ENCODE results near the gene FSTL4. TPM values are rescaled to one million over a fixed set of nuclear protein-coding genes. Genes with fewer than 3 reads are reported as not detected.

Gene FSTL4
- polyA plus RNA-seq, 2 donors = 0.67 to 2.1 TPM

DNA sequence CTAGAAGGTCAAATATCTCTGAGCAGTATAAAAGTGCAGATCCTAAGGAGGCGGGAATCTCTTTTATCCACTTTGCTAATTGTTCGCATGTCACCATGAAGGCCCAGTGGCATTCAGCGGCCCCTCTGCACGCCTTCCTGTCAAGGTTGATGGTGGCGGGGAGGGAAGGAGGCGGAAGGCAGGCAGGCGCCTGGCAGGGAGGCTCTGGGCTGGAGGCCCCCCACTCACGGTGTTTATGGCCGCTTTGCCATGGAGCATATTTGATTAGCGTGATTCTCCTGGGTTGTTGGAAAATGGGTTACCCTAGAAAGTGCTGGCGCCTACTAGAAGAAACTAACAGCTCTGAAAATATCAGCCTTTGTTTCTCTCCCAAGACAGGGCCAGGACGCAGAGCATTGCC lies 209.6 kb downstream of the FSTL4 start:
- H3K9me3 ChIP-seq (ENCODE audit: control insufficient read depth in 2 of 2, insufficient read depth in 1 of 2, low read depth in 1 of 2, low read length in 1 of 2) = no peaks in the 10 kb centered on the region
- no peak overlapping the region for H3K4me3 ChIP-seq (ENCODE audit: low read depth in 1 of 2, low read length in 2 of 2)
- H3K36me3 ChIP-seq (ENCODE audit: control insufficient read depth in 2 of 2, insufficient read depth in 2 of 2, low read length in 1 of 2) = no peaks in the 10 kb centered on the region
- H3K27ac ChIP-seq (ENCODE audit: low read depth in 2 of 2, low read length in 1 of 2) = no peak overlapping the region
- 92 to 96% methylated on average over 12 of the region's 12 CpGs for WGBS, 2 donors
- no peaks in the 10 kb centered on the region for H3K27me3 ChIP-seq (ENCODE audit: control insufficient read depth in 1 of 2, insufficient read depth in 2 of 2, low read length in 2 of 2)
- peaks cover 0 to 3% of the 10 kb centered on the region in 2 donors for H3K4me1 ChIP-seq (ENCODE audit: control insufficient read depth in 2 of 2, insufficient read depth in 2 of 2, low read length in 1 of 2)

GRCh38 chr5:133401731-133402347 lies 210.5 kb downstream of the FSTL4 start:
- peaks cover 0 to 1% of the 10 kb centered on the region in 2 donors for H3K4me1 ChIP-seq (ENCODE audit: control insufficient read depth in 2 of 2, insufficient read depth in 2 of 2, low read length in 1 of 2)
- H3K9me3 ChIP-seq (ENCODE audit: control insufficient read depth in 2 of 2, insufficient read depth in 1 of 2, low read depth in 1 of 2, low read length in 1 of 2) = no peaks in the 10 kb centered on the region
- no peaks in the 10 kb centered on the region for H3K36me3 ChIP-seq (ENCODE audit: control insufficient read depth in 2 of 2, insufficient read depth in 2 of 2, low read length in 1 of 2)
- 80 to 82% methylated on average over 9 of the region's 9 CpGs for WGBS, 2 donors
- H3K4me3 ChIP-seq (ENCODE audit: low read depth in 1 of 2, low read length in 2 of 2) = no peak overlapping the region
- no peak overlapping the region for H3K27ac ChIP-seq (ENCODE audit: low read depth in 2 of 2, low read length in 1 of 2)
- no peaks in the 10 kb centered on the region for H3K27me3 ChIP-seq (ENCODE audit: control insufficient read depth in 1 of 2, insufficient read depth in 2 of 2, low read length in 2 of 2)

DNA sequence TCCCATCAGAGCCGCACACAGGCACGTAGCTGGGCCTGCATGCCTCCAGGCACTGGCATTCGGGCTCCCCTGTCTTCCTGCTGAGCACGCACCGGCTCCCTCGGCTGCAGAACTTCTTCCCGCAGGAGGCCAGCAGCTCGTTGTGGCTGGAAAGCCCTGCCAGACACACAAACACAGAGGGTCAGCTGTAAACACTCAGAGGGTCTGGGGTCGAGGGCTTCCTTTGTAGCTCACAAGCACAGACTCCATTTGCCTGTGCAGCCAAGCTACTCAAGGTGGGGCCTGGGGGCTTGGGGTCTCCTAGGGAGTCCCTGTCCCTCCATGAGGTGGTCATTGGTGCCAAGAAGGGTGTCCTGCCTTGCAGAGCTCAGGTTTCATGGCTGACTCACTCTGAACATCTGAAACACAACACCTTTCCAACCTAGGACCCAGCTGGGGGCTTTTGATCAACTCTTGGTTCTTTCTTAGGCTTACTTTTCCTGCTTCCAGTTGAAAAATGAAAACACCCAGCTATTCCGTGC lies 211.4 kb downstream of the FSTL4 start:
- WGBS, 2 donors = 51 to 53% methylated on average over 10 of the region's 10 CpGs
- no peaks in the 10 kb centered on the region for H3K36me3 ChIP-seq (ENCODE audit: control insufficient read depth in 2 of 2, insufficient read depth in 2 of 2, low read length in 1 of 2)
- H3K27me3 ChIP-seq (ENCODE audit: control insufficient read depth in 1 of 2, insufficient read depth in 2 of 2, low read length in 2 of 2) = no peaks in the 10 kb centered on the region
- H3K4me3 ChIP-seq (ENCODE audit: low read depth in 1 of 2, low read length in 2 of 2) = no peak overlapping the region
- H3K27ac ChIP-seq (ENCODE audit: low read depth in 2 of 2, low read length in 1 of 2) = no peak overlapping the region
- no peaks in the 10 kb centered on the region for H3K4me1 ChIP-seq (ENCODE audit: control insufficient read depth in 2 of 2, insufficient read depth in 2 of 2, low read length in 1 of 2)
- H3K9me3 ChIP-seq (ENCODE audit: control insufficient read depth in 2 of 2, insufficient read depth in 1 of 2, low read depth in 1 of 2, low read length in 1 of 2) = no peaks in the 10 kb centered on the region

DNA sequence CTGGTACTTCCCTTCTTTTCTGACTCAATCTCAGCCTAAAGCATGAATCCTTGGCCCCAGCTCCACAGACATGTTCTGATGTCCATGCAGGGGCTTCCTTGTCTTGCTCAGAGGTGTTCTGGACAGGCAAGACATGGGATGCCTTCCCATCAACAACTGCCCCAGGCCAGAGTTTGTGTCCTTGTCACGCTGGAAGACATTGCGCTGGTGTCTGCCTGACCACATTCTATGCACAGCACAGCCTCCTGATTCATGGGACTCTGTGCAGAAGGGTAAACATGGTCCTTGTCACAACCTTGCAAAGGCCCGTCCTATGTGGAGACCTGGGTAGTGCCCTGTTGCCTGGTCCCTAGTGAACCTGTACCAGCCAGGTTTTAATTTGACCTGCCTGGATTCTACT lies 212.2 kb downstream of the FSTL4 start:
- Histone ChIP-seq H3K36me3 (ENCODE audit: control insufficient read depth in 2 of 2, insufficient read depth in 2 of 2, low read length in 1 of 2) (no peaks in the 10 kb centered on the region), H3K4me1 (ENCODE audit: control insufficient read depth in 2 of 2, insufficient read depth in 2 of 2, low read length in 1 of 2) (no peaks in the 10 kb centered on the region), H3K27me3 (ENCODE audit: control insufficient read depth in 1 of 2, insufficient read depth in 2 of 2, low read length in 2 of 2) (no peaks in the 10 kb centered on the region), H3K9me3 (ENCODE audit: control insufficient read depth in 2 of 2, insufficient read depth in 1 of 2, low read depth in 1 of 2, low read length in 1 of 2) (no peaks in the 10 kb centered on the region), H3K27ac (ENCODE audit: low read depth in 2 of 2, low read length in 1 of 2) (no peak overlapping the region), H3K4me3 (ENCODE audit: low read depth in 1 of 2, low read length in 2 of 2) (no peak overlapping the region)
- WGBS, 2 donors = 91 to 94% methylated on average over 3 of the region's 3 CpGs

GRCh38 chr5:133399247-133399891 lies 213.0 kb downstream of the FSTL4 start:
- no peak overlapping the region for H3K4me3 ChIP-seq (ENCODE audit: low read depth in 1 of 2, low read length in 2 of 2)
- H3K4me1 ChIP-seq (ENCODE audit: control insufficient read depth in 2 of 2, insufficient read depth in 2 of 2, low read length in 1 of 2) = no peaks in the 10 kb centered on the region
- no peaks in the 10 kb centered on the region for H3K9me3 ChIP-seq (ENCODE audit: control insufficient read depth in 2 of 2, insufficient read depth in 1 of 2, low read depth in 1 of 2, low read length in 1 of 2)
- no peaks in the 10 kb centered on the region for H3K36me3 ChIP-seq (ENCODE audit: control insufficient read depth in 2 of 2, insufficient read depth in 2 of 2, low read length in 1 of 2)
- H3K27me3 ChIP-seq (ENCODE audit: control insufficient read depth in 1 of 2, insufficient read depth in 2 of 2, low read length in 2 of 2) = no peaks in the 10 kb centered on the region
- H3K27ac ChIP-seq (ENCODE audit: low read depth in 2 of 2, low read length in 1 of 2) = no peak overlapping the region
- WGBS, 2 donors = 77 to 84% methylated on average over 10 of the region's 10 CpGs

- 81 to 85% methylated on average over 6 of the region's 6 CpGs for WGBS, 2 donors
- no peaks in the 10 kb centered on the region for H3K27me3 ChIP-seq (ENCODE audit: control insufficient read depth in 1 of 2, insufficient read depth in 2 of 2, low read length in 2 of 2)
- H3K27ac ChIP-seq (ENCODE audit: low read depth in 2 of 2, low read length in 1 of 2) = no peak overlapping the region
- no peaks in the 10 kb centered on the region for H3K36me3 ChIP-seq (ENCODE audit: control insufficient read depth in 2 of 2, insufficient read depth in 2 of 2, low read length in 1 of 2)
- H3K4me3 ChIP-seq (ENCODE audit: low read depth in 1 of 2, low read length in 2 of 2) = no peak overlapping the region
- H3K9me3 ChIP-seq (ENCODE audit: control insufficient read depth in 2 of 2, insufficient read depth in 1 of 2, low read depth in 1 of 2, low read length in 1 of 2) = no peaks in the 10 kb centered on the region
- no peaks in the 10 kb centered on the region for H3K4me1 ChIP-seq (ENCODE audit: control insufficient read depth in 2 of 2, insufficient read depth in 2 of 2, low read length in 1 of 2)
Observed at GRCh38 chr5:133398646-133399101, 213.7 kb downstream of the FSTL4 start.

DNA sequence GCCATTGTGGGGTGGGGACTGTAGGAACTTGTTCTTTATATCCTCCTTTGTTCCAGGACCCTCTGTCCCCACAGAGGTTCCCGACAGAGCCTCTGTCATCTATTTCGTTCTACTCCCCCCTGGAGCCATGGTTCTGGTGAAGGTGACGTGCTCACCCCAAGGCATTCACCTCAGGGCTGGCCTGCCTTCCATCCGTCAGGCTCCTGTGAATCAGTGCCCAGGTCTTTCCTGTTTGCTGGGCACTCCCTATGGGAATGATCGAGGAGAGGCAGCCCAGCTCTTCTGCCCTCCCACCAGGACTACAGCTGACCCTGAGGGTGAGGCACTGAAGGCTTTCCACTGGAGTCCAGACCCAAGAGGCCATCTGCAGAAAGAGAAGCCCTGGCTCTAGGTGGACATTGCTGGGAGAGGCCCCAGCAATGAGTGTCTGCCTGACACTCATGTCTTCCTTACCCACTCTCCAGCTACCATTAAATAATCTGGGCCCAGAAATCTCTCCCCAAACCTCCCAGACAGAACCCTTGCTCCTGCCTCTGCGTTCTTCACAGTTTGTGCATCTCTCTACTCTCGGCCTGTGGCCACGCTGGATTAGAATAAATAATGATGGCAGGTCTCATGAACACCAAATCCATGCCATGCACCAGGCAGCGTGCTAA lies 214.2 kb downstream of the FSTL4 start:
- Histone ChIP-seq H3K27me3 (ENCODE audit: control insufficient read depth in 1 of 2, insufficient read depth in 2 of 2, low read length in 2 of 2) (no peaks in the 10 kb centered on the region), H3K27ac (ENCODE audit: low read depth in 2 of 2, low read length in 1 of 2) (no peak overlapping the region), H3K36me3 (ENCODE audit: control insufficient read depth in 2 of 2, insufficient read depth in 2 of 2, low read length in 1 of 2) (no peaks in the 10 kb centered on the region), H3K4me1 (ENCODE audit: control insufficient read depth in 2 of 2, insufficient read depth in 2 of 2, low read length in 1 of 2) (no peaks in the 10 kb centered on the region), H3K4me3 (ENCODE audit: low read depth in 1 of 2, low read length in 2 of 2) (no peak overlapping the region), H3K9me3 (ENCODE audit: control insufficient read depth in 2 of 2, insufficient read depth in 1 of 2, low read depth in 1 of 2, low read length in 1 of 2) (no peaks in the 10 kb centered on the region)
- 86 to 88% methylated on average over 9 of the region's 9 CpGs for WGBS, 2 donors

DNA sequence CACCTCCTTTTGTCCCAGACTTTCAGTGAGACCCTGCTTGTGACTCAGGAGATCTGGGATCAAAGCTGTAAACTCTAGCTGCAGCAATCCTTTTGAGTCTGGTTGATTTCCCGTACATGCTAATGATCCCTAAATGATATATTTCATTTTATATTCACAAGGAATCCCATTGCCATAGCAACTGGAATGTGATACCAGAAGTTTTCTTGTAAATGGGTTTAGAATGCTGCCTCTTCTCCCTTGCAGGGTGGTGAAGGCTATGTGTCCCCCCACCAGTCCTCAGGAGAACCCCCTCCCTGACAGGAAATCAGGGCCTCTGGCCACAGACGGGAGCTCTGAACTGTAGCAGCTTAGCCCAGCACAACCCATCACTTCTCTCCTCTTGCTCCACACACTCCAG lies 215.0 kb downstream of the FSTL4 start:
- Histone ChIP-seq H3K27me3 (ENCODE audit: control insufficient read depth in 1 of 2, insufficient read depth in 2 of 2, low read length in 2 of 2) (no peaks in the 10 kb centered on the region), H3K4me1 (ENCODE audit: control insufficient read depth in 2 of 2, insufficient read depth in 2 of 2, low read length in 1 of 2) (no peaks in the 10 kb centered on the region), H3K9me3 (ENCODE audit: control insufficient read depth in 2 of 2, insufficient read depth in 1 of 2, low read depth in 1 of 2, low read length in 1 of 2) (no peaks in the 10 kb centered on the region), H3K4me3 (ENCODE audit: low read depth in 1 of 2, low read length in 2 of 2) (no peak overlapping the region), H3K27ac (ENCODE audit: low read depth in 2 of 2, low read length in 1 of 2) (no peak overlapping the region), H3K36me3 (ENCODE audit: control insufficient read depth in 2 of 2, insufficient read depth in 2 of 2, low read length in 1 of 2) (no peaks in the 10 kb centered on the region)
- 63 to 68% methylated on average over 2 of the region's 2 CpGs for WGBS, 2 donors

GRCh38 chr5:133396814-133397213 lies 215.5 kb downstream of the FSTL4 start:
- no peaks in the 10 kb centered on the region for H3K36me3 ChIP-seq (ENCODE audit: control insufficient read depth in 2 of 2, insufficient read depth in 2 of 2, low read length in 1 of 2)
- no peaks in the 10 kb centered on the region for H3K27me3 ChIP-seq (ENCODE audit: control insufficient read depth in 1 of 2, insufficient read depth in 2 of 2, low read length in 2 of 2)
- no peaks in the 10 kb centered on the region for H3K9me3 ChIP-seq (ENCODE audit: control insufficient read depth in 2 of 2, insufficient read depth in 1 of 2, low read depth in 1 of 2, low read length in 1 of 2)
- no peaks in the 10 kb centered on the region for H3K4me1 ChIP-seq (ENCODE audit: control insufficient read depth in 2 of 2, insufficient read depth in 2 of 2, low read length in 1 of 2)
- 41 to 49% methylated on average over 7 of the region's 7 CpGs for WGBS, 2 donors
- H3K4me3 ChIP-seq (ENCODE audit: low read depth in 1 of 2, low read length in 2 of 2) = no peak overlapping the region
- no peak overlapping the region for H3K27ac ChIP-seq (ENCODE audit: low read depth in 2 of 2, low read length in 1 of 2)
